GM12891 (cell line): ENCODE measurements around the gene CDK12.

Experiments
- DNase-seq: peaks from one replicate; pipeline ENCODE4 v3.0.0; 2011; ENCODE audit warnings: low spot score; ENCODE audit not compliant: insufficient read length
- FAIRE-seq: peaks from 2 replicates; lab custom pipeline; 2011; peaks lifted over from hg19 to GRCh38; lab: Jason Lieb, UNC
- PAX5 ChIP-seq: IDR thresholded peaks from 2 replicates; pipeline ENCODE4 v1.6.1; 2011; ENCODE audit warnings: low read length, moderate library complexity, mild to moderate bottlenecking; ENCODE audit not compliant: insufficient read depth, severe bottlenecking
- POLR2A ChIP-seq: IDR thresholded peaks from 2 replicates; pipeline ENCODE4 v1.6.1; 2011; ENCODE audit warnings: low read depth, low read length, control low read depth
- POLR2AphosphoS5 ChIP-seq: IDR thresholded peaks from 2 replicates; pipeline ENCODE4 v1.6.1; 2011; ENCODE audit warnings: low read depth, low read length, control low read depth
- POU2F2 ChIP-seq: IDR thresholded peaks from 2 replicates; pipeline ENCODE4 v1.6.1; 2011; ENCODE audit warnings: low read depth, mild to moderate bottlenecking, control low read depth, low read length, moderate library complexity
- SPI1 ChIP-seq: IDR thresholded peaks from 2 replicates; pipeline ENCODE4 v1.6.1; 2011; ENCODE audit warnings: low read depth, low read length, control low read depth
- TAF1 ChIP-seq: IDR thresholded peaks from 2 replicates; pipeline ENCODE4 v1.6.1; 2011; ENCODE audit warnings: low read depth, low read length, control low read depth

CDK12 gene

DNA sequence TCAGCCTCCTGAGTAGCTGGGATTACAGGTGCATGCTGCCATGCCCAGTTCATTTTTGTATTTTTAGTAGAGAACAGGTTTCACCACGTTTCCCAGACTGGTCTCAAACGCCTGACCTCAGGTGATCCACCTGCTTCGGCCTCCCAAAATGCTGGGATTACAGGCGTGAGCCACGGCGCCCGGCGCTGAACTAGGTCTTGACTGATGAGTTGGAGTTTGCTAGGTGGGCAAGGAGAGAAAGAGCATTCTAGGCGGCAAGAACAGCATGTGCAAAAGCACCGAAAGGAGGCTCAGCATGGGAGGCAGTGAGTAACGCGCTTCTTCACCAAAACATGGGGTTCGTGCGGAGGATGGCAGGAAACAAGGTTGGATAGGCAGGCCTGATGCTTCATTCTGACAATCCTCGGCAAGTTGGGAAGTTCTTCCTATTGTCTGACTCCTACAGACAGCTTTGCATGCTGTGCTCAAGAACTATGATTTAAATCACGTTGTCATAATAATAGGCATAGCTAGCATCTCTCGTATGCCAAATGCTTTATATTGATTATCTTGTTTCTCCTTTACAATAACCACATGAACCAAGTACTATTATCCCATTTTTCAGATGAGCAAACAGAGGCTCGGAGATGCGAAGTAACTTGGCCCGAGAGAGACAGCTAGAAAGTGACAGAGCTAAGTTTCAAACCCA lies 119.9 kb downstream of the CDK12 start:
- FAIRE-seq: no peak
- DNase-seq: no peak
- TF ChIP-seq POLR2A: no peak
- no peak for TF ChIP-seq POU2F2
- no peak for TF ChIP-seq POLR2AphosphoS5
- TF ChIP-seq PAX5: no peak
- no peak for TF ChIP-seq SPI1
- TF ChIP-seq TAF1: no peak

DNA sequence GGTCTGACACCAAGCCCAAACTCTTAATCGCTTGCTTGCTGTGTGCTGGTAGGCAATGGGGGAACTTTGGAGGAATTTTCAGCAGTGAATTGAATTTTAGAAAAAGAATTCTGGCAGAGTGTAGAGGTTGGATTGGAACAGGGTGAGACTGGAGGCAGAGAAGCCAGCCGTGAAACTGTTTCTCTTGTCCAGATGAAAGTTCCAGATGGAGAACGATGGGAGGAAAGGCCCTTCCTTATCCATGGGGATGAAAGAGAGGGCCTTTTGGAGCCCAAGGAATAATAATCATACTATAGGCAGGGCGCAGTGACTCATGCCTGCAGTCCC lies 120.4 kb downstream of the CDK12 start:
- DNase-seq: no peak
- no peak for FAIRE-seq
- TF ChIP-seq SPI1: no peak
- TF ChIP-seq POU2F2: no peak
- no peak for TF ChIP-seq PAX5
- no peak for TF ChIP-seq POLR2AphosphoS5
- TF ChIP-seq POLR2A: no peak
- no peak for TF ChIP-seq TAF1

DNA sequence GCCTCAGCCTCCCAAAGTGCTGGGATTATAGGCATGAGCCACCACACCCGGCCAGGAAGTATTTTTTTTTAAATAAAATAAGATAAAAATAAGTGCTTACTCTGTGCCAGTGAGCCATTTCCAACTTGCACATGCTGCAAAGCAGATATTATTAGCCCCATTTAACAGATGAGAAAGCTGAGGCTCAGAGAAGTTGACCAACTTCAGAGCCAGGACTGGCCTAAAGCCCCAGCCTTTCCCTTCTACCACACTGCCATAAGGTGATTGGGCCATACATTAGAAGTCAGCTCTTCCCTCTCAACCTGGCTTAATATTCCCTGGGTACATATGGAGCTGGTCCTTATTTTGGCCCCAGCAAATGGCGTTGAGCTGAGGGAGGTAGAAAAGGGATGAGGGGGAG lies 121.4 kb downstream of the CDK12 start:
- TF ChIP-seq POLR2AphosphoS5: no peak
- TF ChIP-seq POLR2A: no peak
- TF ChIP-seq PAX5: no peak
- TF ChIP-seq POU2F2: no peak
- TF ChIP-seq SPI1: no peak
- FAIRE-seq (no peak), DNase-seq (no peak)
